HCT116 (cell line): Measurements from ENCODE around the gene ATP6V1G1. TPM values are rescaled to one million over a fixed set of nuclear protein-coding genes. Genes with fewer than 3 reads are reported as not detected.

ENCODE experiments used
- ATAC-seq: fragments of 200-7000 bp; cut with Tn5 transposase; 2 replicates; pipeline ENCODE4 v1.9.1; 2020; ENCODE audit warnings: mild to moderate bottlenecking, moderate library complexity
- BruUV-seq: library from RNA; stranded (reverse); fragments of 400-500 nt; replicated peaks from 2 replicates; lab custom pipeline; 2021; lab: Mats Ljungman, UMichigan
- CTCF ChIA-PET: fragments of 300-600 bp; sonication (Branson Sonifier 250); formaldehyde crosslinking; loops from one replicate; lab custom pipeline; 2021; ENCODE audit warnings: antibody characterized with exemption; lab: Charles Lee
- POLR2A ChIA-PET: fragments of 300-600, 350-600 bp; sonication (Branson Sonifier 250); formaldehyde crosslinking; loops from one replicate; lab custom pipeline; 2021; ENCODE audit warnings: antibody characterized with exemption; lab: Charles Lee
- RAD21 ChIA-PET, 2 experiments: fragments of 300-600 bp; sonication (Branson Sonifier 250); formaldehyde crosslinking; loops; one replicate each; lab custom pipeline; 2023; ENCODE audit warnings: low total read pairs in 2 of 2; ENCODE audit not compliant: uncharacterized antibody in 2 of 2, unreplicated experiment in 2 of 2, low non-redundant PET in 1 of 2; lab: Charles Lee
- DNase-seq: peaks from one replicate; pipeline ENCODE4 v3.0.0-alpha.2; 2010; ENCODE audit warnings: low read depth, low spot score
- H2AFZ ChIP-seq: fragments of 200-600 bp; shearing (Covaris generic), sonication (generic); 2 replicates; pipeline ENCODE4 v1.6.1; 2017; ENCODE audit warnings: low read depth, mixed run types, mixed read lengths, antibody characterized with exemption, low read length; ENCODE audit not compliant: poor library complexity, severe bottlenecking
- H3K27ac ChIP-seq: 2 replicates; pipeline ENCODE4 v1.5.1; 2012; ENCODE audit warnings: low read depth, low read length
- H3K27me3 ChIP-seq: fragments of 200-600 bp; sonication (generic); 2 replicates; pipeline ENCODE4 v1.6.1; 2016; ENCODE audit warnings: mixed run types, low read length, mixed read lengths; ENCODE audit not compliant: insufficient read depth
- H3K36me3 ChIP-seq, 2 experiments: fragments of 200-500 bp in 1 of 2; fragments of 200-600 bp in 1 of 2; sonication (Bioruptor generic) in 1 of 2; sonication (generic) in 1 of 2; 2 replicates each; pipeline versions ENCODE4 v1.5.1 to v1.6.1; 2014 to 2016; ENCODE audit warnings: low read length in 2 of 2, inconsistent platforms in 1 of 2, mixed read lengths in 1 of 2, mixed run types in 1 of 2; ENCODE audit not compliant: insufficient read depth in 2 of 2, control insufficient read depth in 1 of 2
- H3K4me1 ChIP-seq, 2 experiments: fragments of 200-600 bp in 1 of 2; sonication (generic) in 1 of 2; 2 replicates each; pipeline versions ENCODE4 v1.5.1 to v1.6.1; 2012 to 2017; ENCODE audit warnings: low read length in 2 of 2, inconsistent platforms in 1 of 2, mild to moderate bottlenecking in 1 of 2, mixed read lengths in 1 of 2, mixed run types in 1 of 2, moderate library complexity in 1 of 2; ENCODE audit not compliant: insufficient read depth in 2 of 2, control insufficient read depth in 1 of 2
- H3K4me2 ChIP-seq: fragments of 200-600 bp; sonication (generic); 2 replicates; pipeline ENCODE4 v1.6.1; 2017; ENCODE audit warnings: mixed run types, low read length, mixed read lengths
- H3K4me3 ChIP-seq, 2 experiments: fragments of 200-600 bp in 1 of 2; sonication (generic) in 1 of 2; replicated peaks in 1 of 2; 2 replicates each; pipeline ENCODE4 v1.5.1; 2011 to 2016; ENCODE audit warnings: low read length in 2 of 2, control low read depth in 1 of 2, low read depth in 1 of 2, mild to moderate bottlenecking in 1 of 2, mixed read lengths in 1 of 2, mixed run types in 1 of 2
- H3K79me2 ChIP-seq: fragments of 200-600 bp; sonication (generic); 2 replicates; pipeline ENCODE4 v1.6.1; 2017; ENCODE audit warnings: mild to moderate bottlenecking, mixed run types, low read length, moderate library complexity, mixed read lengths; ENCODE audit not compliant: insufficient read depth
- H3K9ac ChIP-seq: fragments of 200-600 bp; sonication (generic); 2 replicates; pipeline ENCODE4 v1.6.1; 2016; ENCODE audit warnings: low read length, mixed read lengths
- H3K9me2 ChIP-seq: fragments of 200-600 bp; sonication (generic), shearing (Covaris generic); 2 replicates; pipeline ENCODE4 v1.6.1; 2017; ENCODE audit warnings: mixed run types, mild to moderate bottlenecking, moderate library complexity; ENCODE audit not compliant: insufficient read depth
- H3K9me3 ChIP-seq, 2 experiments: fragments of 200-500 bp in 1 of 2; fragments of 200-600 bp in 1 of 2; sonication (Bioruptor generic) in 1 of 2; sonication (generic) in 1 of 2; 2 replicates each; pipeline ENCODE4 v1.6.1; 2014 to 2017; ENCODE audit warnings: low read length in 2 of 2, mixed read lengths in 2 of 2, inconsistent platforms in 1 of 2, low read depth in 1 of 2, mild to moderate bottlenecking in 1 of 2, mixed run types in 1 of 2, moderate library complexity in 1 of 2; ENCODE audit not compliant: control insufficient read depth in 1 of 2, insufficient read depth in 1 of 2
- H4K20me1 ChIP-seq: fragments of 200-600 bp; sonication (generic), shearing (Covaris generic); 2 replicates; pipeline ENCODE4 v1.6.1; 2017; ENCODE audit warnings: mixed run types, mild to moderate bottlenecking, moderate library complexity; ENCODE audit not compliant: insufficient read depth
- CBX3 ChIP-seq: IDR thresholded peaks from 2 replicates; pipeline ENCODE4 v1.6.1; 2012; ENCODE audit warnings: low read depth
- CEBPB ChIP-seq: IDR thresholded peaks from 2 replicates; pipeline ENCODE4 v1.6.1; 2012; ENCODE audit warnings: low read depth
- EGR1 ChIP-seq: IDR thresholded peaks from 2 replicates; pipeline ENCODE4 v1.6.1; 2012; ENCODE audit warnings: low read depth
- ELF1 ChIP-seq: IDR thresholded peaks from 2 replicates; pipeline ENCODE4 v1.6.1; 2012; ENCODE audit warnings: low read depth, borderline replicate concordance
- EZH2 ChIP-seq: fragments of 200-600 bp; sonication (generic); IDR thresholded peaks from 2 replicates; pipeline ENCODE4 v1.6.1; 2017; ENCODE audit warnings: antibody characterized with exemption, mixed run types
- EZH2phosphoT487 ChIP-seq: fragments of 200-600 bp; IDR thresholded peaks from 2 replicates; pipeline ENCODE4 v1.6.1; 2018; ENCODE audit warnings: antibody characterized with exemption, borderline replicate concordance
- FOSL1 ChIP-seq: IDR thresholded peaks from 2 replicates; pipeline ENCODE4 v1.6.1; 2012; ENCODE audit warnings: low read depth
- JUND ChIP-seq: IDR thresholded peaks from 2 replicates; pipeline ENCODE4 v1.6.1; 2012
- POLR2A ChIP-seq: IDR thresholded peaks from 2 replicates; pipeline ENCODE4 v1.7.0; 2011; ENCODE audit warnings: borderline replicate concordance; ENCODE audit not compliant: insufficient read depth, insufficient read length; ENCODE audit errors: extremely low read depth
- REST ChIP-seq: IDR thresholded peaks from 2 replicates; pipeline ENCODE4 v1.6.1; 2012; ENCODE audit warnings: low read depth
- SIN3A ChIP-seq: IDR thresholded peaks from 2 replicates; pipeline ENCODE4 v1.6.1; 2012; ENCODE audit warnings: low read depth
- SRF ChIP-seq: IDR thresholded peaks from 2 replicates; pipeline ENCODE4 v1.6.1; 2012; ENCODE audit warnings: low read depth
- TCF7L2 ChIP-seq: IDR thresholded peaks from 2 replicates; pipeline ENCODE4 v1.7.0; 2011; ENCODE audit warnings: borderline replicate concordance, inconsistent platforms; ENCODE audit not compliant: insufficient read depth, insufficient read length; ENCODE audit errors: extremely low read depth
- ZBTB33 ChIP-seq: IDR thresholded peaks from 2 replicates; pipeline ENCODE4 v1.6.1; 2011; ENCODE audit warnings: mild to moderate bottlenecking, low read length, moderate library complexity; ENCODE audit not compliant: insufficient replicate concordance; ENCODE audit errors: extremely low read depth
- ZFX ChIP-seq: fragments of 450-650 bp; IDR thresholded peaks from 2 replicates; pipeline ENCODE4 v1.6.1; 2017
- ZNF274 ChIP-seq: fragments of 200-500 bp; sonication (Bioruptor generic); IDR thresholded peaks from 2 replicates; pipeline ENCODE4 v1.6.1; 2014; ENCODE audit warnings: mild to moderate bottlenecking, low read depth, low read length, inconsistent platforms
- intact Hi-C: fragments of 100-400 bp; cut with micrococcal nuclease; formaldehyde crosslinking; loops from 2 replicates; pipeline ENCODE4 v1.10.0; 2022
- total RNA-seq: library from RNA; stranded (reverse); gene quantifications from one replicate; pipeline ENCODE4 v1.2.1, GENCODE V29; 2021; ENCODE audit not compliant: unreplicated experiment
- TF ChIP-seq, protein P1 (sequence below): IDR thresholded peaks from 2 replicates; pipeline ENCODE4 v1.6.1; 2012

The ATP6V1G1 gene
- total RNA-seq, 1 experiment from 2014 or later, result 72.3 TPM

- no peak for TF ChIP-seq ZBTB33
- TF ChIP-seq TCF7L2, result no peak
- TF ChIP-seq JUND, result no peak
- no peak for TF ChIP-seq SIN3A
- TF ChIP-seq, protein P1, sequence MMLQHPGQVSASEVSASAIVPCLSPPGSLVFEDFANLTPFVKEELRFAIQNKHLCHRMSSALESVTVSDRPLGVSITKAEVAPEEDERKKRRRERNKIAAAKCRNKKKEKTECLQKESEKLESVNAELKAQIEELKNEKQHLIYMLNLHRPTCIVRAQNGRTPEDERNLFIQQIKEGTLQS, result no peak
- TF ChIP-seq EZH2, result no peak
- no peak for TF ChIP-seq ELF1
- TF ChIP-seq EZH2phosphoT487, result no peak
These were observed 1.3 kb downstream of the ATP6V1G1 start (continued) for GRCh38 chr9:114588651-114589526.

DNA sequence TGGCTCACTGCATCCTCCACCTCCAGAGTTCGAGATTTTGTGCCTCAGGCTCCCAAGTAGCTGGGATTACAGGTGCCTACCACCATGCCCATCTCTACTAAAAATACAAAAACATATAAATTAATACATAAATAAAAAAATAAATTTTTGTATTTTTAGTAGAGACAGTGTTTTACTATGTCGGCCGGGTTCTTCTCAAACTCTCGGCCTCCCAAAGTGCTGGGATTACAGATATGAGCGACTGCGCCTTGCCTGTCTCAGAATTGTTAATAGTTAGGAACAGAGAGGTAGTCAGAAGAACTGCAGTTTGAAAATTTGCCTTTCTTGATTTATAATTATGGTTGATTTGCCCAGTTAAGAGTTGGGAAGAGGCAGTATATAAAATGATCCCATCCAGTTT, 2.8 kb downstream of the ATP6V1G1 start:
- ATAC-seq (no peak), DNase-seq (no peak)
- H3K4me3 ChIP-seq, result no peak overlapping the region
- H2AFZ ChIP-seq, result no peak overlapping the region
- peaks cover 10 to 19% of the 10 kb centered on the region in 2 experiments for H3K4me1 ChIP-seq
- H3K27me3 ChIP-seq, result no peaks in the 10 kb centered on the region
- H3K36me3 ChIP-seq, result peaks cover 16 to 17% of the 10 kb centered on the region in 2 experiments; a peak in 3 of 4 replicates
- no peaks in the 10 kb centered on the region for H3K9me2 ChIP-seq
- no peaks in the 10 kb centered on the region for H3K9me3 ChIP-seq
- H4K20me1 ChIP-seq, result no peaks in the 10 kb centered on the region
- H3K9ac ChIP-seq, result no peak overlapping the region
- H3K27ac ChIP-seq, result no peak overlapping the region
- intact Hi-C loops, result no loop called here
- BruUV-seq, result no TSS peak
- ChIA-PET RAD21 (no interaction called here), POLR2A (no interaction called here), CTCF (no interaction called here)
- no peak overlapping the region for H3K4me2 ChIP-seq
- H3K79me2 ChIP-seq, result peaks cover 75% of the 10 kb centered on the region
- no peak for TF ChIP-seq ZNF274
- TF ChIP-seq FOSL1, result no peak
- TF ChIP-seq POLR2A, result no peak
- no peak for TF ChIP-seq EZH2phosphoT487
- TF ChIP-seq EGR1, result no peak
- TF ChIP-seq CBX3, result no peak
- TF ChIP-seq CEBPB, result no peak
- no peak for TF ChIP-seq SRF
- TF ChIP-seq ZFX, result no peak
- TF ChIP-seq REST, result no peak
